Hepatocyte (in vitro differentiated cells): Measurements from ENCODE around the gene ALPL. TPM values are rescaled to one million over a fixed set of nuclear protein-coding genes. Genes with fewer than 3 reads are reported as not detected.
A peak's percentile ranks its signal among the peaks of the same experiment; 100 is the strongest.

Experiments used
- DNase-seq: peaks from one replicate; pipeline ENCODE4 v3.0.0-alpha.2; 2016; ENCODE audit warnings: low spot score
- H2AFZ ChIP-seq: fragments of 200-600 bp; sonication (generic); 2 replicates; pipeline ENCODE4 v1.6.0; 2016; ENCODE audit warnings: antibody characterized with exemption, mild to moderate bottlenecking
- H3K27ac ChIP-seq: fragments of 200-600 bp; sonication (generic); 2 replicates; pipeline ENCODE4 v1.5.1; 2016; ENCODE audit warnings: mild to moderate bottlenecking
- H3K27me3 ChIP-seq: fragments of 200-600 bp; sonication (generic); 2 replicates; pipeline ENCODE4 v1.6.1; 2016
- H3K36me3 ChIP-seq: fragments of 200-600 bp; sonication (generic); replicated peaks from 2 replicates; pipeline ENCODE4 v1.5.1; 2016; ENCODE audit warnings: low read depth; ENCODE audit not compliant: insufficient read depth
- H3K4me1 ChIP-seq: fragments of 200-600 bp; sonication (generic); 2 replicates; pipeline ENCODE4 v1.5.1; 2016; ENCODE audit warnings: mild to moderate bottlenecking, moderate library complexity; ENCODE audit not compliant: insufficient read depth
- H3K4me2 ChIP-seq: fragments of 200-600 bp; sonication (generic); 2 replicates; pipeline ENCODE4 v1.6.0; 2016
- H3K4me3 ChIP-seq: fragments of 200-600 bp; sonication (generic); 2 replicates; pipeline ENCODE4 v1.5.1; 2016; ENCODE audit warnings: mild to moderate bottlenecking
- H3K79me2 ChIP-seq: fragments of 200-600 bp; sonication (generic); 2 replicates; pipeline ENCODE4 v1.6.0; 2017; ENCODE audit warnings: mild to moderate bottlenecking
- H3K9me2 ChIP-seq: fragments of 200-600 bp; sonication (generic); replicated peaks from 2 replicates; pipeline ENCODE4 v1.6.0; 2017; ENCODE audit warnings: mild to moderate bottlenecking; ENCODE audit not compliant: insufficient read depth
- H3K9me3 ChIP-seq: fragments of 200-600 bp; sonication (generic); 2 replicates; pipeline ENCODE4 v1.5.1; 2016; ENCODE audit warnings: low read depth, mild to moderate bottlenecking
- H4K20me1 ChIP-seq: fragments of 200-600 bp; sonication (generic); 2 replicates; pipeline ENCODE4 v1.6.0; 2016; ENCODE audit warnings: mild to moderate bottlenecking; ENCODE audit not compliant: insufficient read depth, poor library complexity, severe bottlenecking
- CTCF ChIP-seq: fragments of 200-600 bp; sonication (generic); IDR thresholded peaks from 2 replicates; pipeline ENCODE4 v1.5.1; 2016; ENCODE audit warnings: antibody characterized with exemption, mild to moderate bottlenecking; ENCODE audit not compliant: poor library complexity
- EZH2 ChIP-seq: fragments of 200-600 bp; sonication (generic); IDR thresholded peaks from 2 replicates; pipeline ENCODE4 v1.6.1; 2016; ENCODE audit warnings: antibody characterized with exemption, mild to moderate bottlenecking, borderline replicate concordance
- EZH2phosphoT487 ChIP-seq: fragments of 200-600 bp; sonication (generic); IDR thresholded peaks from one replicate; pipeline ENCODE4 v1.6.1; 2018; ENCODE audit warnings: antibody characterized with exemption, mild to moderate bottlenecking, low read depth, moderate library complexity; ENCODE audit not compliant: unreplicated experiment, severe bottlenecking
- WGBS: methylation state at CpG from one replicate; pipeline ENCODE4 v1.1.6; 2016; ENCODE audit warnings: low lambda C conversion rate; ENCODE audit errors: missing lambda C conversion rate; 5-methylcytosine and 5-hydroxymethylcytosine counted together
- polyA plus RNA-seq: library from polyadenylated mRNA; unstranded; fragments of >200 nt; fragmentation: Nextera tagmentation; extraction: Ambion mirVana; gene quantifications from 2 replicates; pipeline ENCODE4 v1.2.1, GENCODE V29; 2016
- total RNA-seq: library from RNA; depleted of rRNA; stranded (reverse); fragments of >200 nt; gene quantifications from 2 replicates; pipeline ENCODE4 v1.2.3, GENCODE V29; 2014

Gene ALPL
- total and polyA plus RNA-seq, 2 experiments from 2014 or later = 2.2 to 6.0 TPM

DNA sequence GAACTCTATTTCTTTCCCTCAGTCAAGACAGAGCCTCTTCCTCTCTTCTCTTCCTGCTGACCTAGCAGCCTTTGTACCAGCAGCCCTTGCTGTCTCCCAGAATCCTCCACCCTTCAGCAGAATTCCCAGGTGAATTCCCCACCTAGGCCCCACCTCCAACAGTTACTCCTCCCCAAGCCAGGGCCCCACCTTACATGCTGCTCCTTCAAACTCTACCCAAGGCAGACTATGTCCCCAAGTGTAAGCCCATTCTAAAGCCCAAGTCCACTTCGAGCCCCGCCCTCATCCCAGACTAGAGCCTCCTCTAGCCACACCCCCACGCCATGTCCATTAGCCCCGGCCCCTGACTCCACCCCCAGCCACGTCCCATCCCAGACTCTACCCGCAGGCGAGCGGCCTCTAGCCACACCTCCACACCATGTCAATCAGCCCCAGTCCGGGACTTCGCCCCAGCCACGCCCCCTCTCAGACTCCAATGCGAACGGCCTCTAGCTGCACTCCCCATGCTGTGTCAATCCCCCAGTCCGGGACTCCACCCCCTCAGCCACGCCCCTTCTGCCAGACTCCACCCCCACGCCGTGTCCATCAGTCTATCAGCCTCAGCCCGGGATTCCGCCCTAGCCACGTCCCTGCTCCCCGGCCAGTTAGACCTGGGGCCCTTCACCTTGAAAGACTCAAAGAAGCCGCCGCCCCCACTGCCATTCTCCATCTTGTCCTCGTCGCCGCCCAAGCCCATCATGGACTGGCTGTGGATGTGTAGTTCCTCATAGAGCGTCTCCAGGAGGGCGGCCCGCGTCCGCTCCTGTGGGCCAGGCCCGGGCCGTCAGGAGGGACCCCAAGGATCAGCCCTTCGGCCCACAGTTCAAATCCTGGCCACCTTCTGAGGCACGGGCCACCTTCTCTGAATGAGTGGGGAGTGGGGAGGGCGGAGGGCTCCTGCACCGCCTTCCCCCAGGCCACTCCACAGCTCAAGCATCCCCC, 98.6 kb downstream of the ALPL start:
- no peaks in the 10 kb centered on the region for H3K36me3 ChIP-seq
- H3K27me3 ChIP-seq = no peaks in the 10 kb centered on the region
- TF ChIP-seq CTCF (no peak), EZH2phosphoT487 (no peak), EZH2 (no peak)
- no peaks in the 10 kb centered on the region for H3K9me3 ChIP-seq
- H4K20me1 ChIP-seq = no peaks in the 10 kb centered on the region
- no peaks in the 10 kb centered on the region for H3K9me2 ChIP-seq
- H3K4me1 ChIP-seq = no peaks in the 10 kb centered on the region
- peak; percentile 94 for DNase-seq
- 43% methylated on average over 30 of the region's 37 CpGs for WGBS
- H3K79me2 ChIP-seq = no peaks in the 10 kb centered on the region
- no peak overlapping the region for H3K4me3 ChIP-seq
- peak overlapping the region; percentile 62 for H3K27ac ChIP-seq
- H2AFZ ChIP-seq = no peak overlapping the region
- no peak overlapping the region for H3K4me2 ChIP-seq

- H3K36me3 ChIP-seq = no peaks in the 10 kb centered on the region
- no peak overlapping the region for H2AFZ ChIP-seq
- DNase-seq = no peak
- H3K27me3 ChIP-seq = no peaks in the 10 kb centered on the region
- H3K9me2 ChIP-seq = no peaks in the 10 kb centered on the region
- H3K79me2 ChIP-seq = no peaks in the 10 kb centered on the region
- TF ChIP-seq EZH2 (no peak), CTCF (no peak), EZH2phosphoT487 (no peak)
- H3K4me3 ChIP-seq = no peak overlapping the region
- no peaks in the 10 kb centered on the region for H3K4me1 ChIP-seq
- H3K9me3 ChIP-seq = no peaks in the 10 kb centered on the region
- H4K20me1 ChIP-seq = no peaks in the 10 kb centered on the region
- no peak overlapping the region for H3K4me2 ChIP-seq
- H3K27ac ChIP-seq = peak overlapping the region; percentile 27
- WGBS = 62% methylated on average over 4 of the region's 4 CpGs
Measured at GRCh38 chr1:21608798-21609197, 99.6 kb downstream of the ALPL start.

GRCh38 chr1:21610027-21610426, 100.8 kb downstream of the ALPL start:
- DNase-seq = no peak
- Histone ChIP-seq H3K36me3 (no peaks in the 10 kb centered on the region), H3K27me3 (no peaks in the 10 kb centered on the region), H4K20me1 (no peaks in the 10 kb centered on the region), H3K4me3 (no peak overlapping the region), H3K9me3 (no peaks in the 10 kb centered on the region), H3K4me1 (no peaks in the 10 kb centered on the region), H3K4me2 (no peak overlapping the region), H3K27ac (no peak overlapping the region), H3K9me2 (no peaks in the 10 kb centered on the region), H2AFZ (no peak overlapping the region), H3K79me2 (no peaks in the 10 kb centered on the region)
- WGBS = 99% methylated on average over 14 of the region's 16 CpGs
- TF ChIP-seq CTCF (no peak), EZH2phosphoT487 (no peak), EZH2 (no peak)
